ENCODE measurements around the gene TNFRSF13B. TPM values are rescaled to one million over a fixed set of nuclear protein-coding genes. Genes with fewer than 3 reads are reported as not detected.
A peak's percentile ranks its signal among the peaks of the same experiment; 100 is the strongest.
"Not testable (repeated sequence)": the region's sequence is repeated elsewhere in the genome, so short reads cannot be mapped to it uniquely, and the experiment has no call there.

TNFRSF13B gene
- total and polyA plus RNA-seq, 4 donors = not detected

DNA sequence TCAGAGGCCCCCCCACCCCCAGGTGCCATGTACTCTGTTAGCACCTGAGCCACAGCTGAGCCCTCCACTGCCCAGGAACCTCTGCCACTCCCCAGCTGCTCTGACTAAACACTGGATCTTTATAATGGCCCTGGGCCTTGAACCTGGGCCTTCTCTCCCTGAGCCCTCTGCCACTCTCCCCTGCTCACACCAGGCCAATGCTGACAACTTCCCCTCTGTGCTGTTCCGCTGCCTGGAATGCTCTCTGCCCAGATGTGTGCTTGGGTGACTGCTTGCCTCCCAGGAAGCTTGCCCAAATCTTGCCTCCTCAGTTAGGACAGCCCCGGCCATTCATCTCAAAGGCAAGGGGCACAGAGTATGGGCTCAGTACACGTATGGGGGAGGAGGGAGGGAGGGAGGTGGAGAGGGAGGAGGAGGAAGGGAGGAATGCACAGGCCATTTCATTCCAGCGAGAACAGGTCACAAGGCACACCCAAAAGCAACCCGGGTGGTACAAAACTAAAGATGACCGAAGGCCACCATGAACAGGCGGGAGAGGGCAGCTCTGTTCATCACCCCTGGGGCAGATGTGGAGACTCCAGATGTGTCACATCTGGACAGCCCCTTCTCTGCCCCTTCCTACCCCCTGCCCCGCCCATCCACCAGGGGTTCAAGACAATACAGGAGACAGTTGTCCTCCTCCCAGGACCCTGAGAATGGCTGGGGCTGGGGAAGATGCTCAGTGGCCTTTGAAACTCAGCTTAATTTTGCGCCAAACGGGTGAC lies 15.3 kb upstream of the TNFRSF13B start:
- no peak overlapping the region for H3K27ac ChIP-seq (ENCODE audit: low read depth, low read length)
- no peaks in the 10 kb centered on the region for H3K9me3 ChIP-seq (ENCODE audit: control insufficient read depth, insufficient read depth, low read length)
- WGBS (ENCODE audit: insufficient coverage) = 81% methylated on average over 9 of the region's 10 CpGs

DNA sequence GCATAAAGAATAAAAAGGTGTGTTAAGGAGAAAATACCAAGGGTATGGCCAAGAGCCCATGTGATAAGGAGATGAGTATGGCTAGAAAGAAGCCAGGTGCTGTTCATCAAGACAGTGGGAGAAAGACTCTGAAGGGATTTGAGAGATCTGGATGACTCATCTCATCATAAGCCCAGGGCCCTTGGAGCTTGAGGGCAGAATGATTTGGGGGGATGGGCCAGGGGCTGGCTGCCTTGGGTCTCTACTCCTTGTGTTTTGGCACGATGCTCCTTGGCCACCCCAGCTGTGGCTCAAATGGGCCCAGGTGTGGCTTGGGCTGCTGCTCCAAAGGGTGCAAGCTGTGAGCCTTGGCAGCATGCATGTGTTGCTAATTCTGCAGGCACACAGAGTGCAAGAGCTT lies 14.5 kb upstream of the TNFRSF13B start:
- Histone ChIP-seq H3K9me3 (ENCODE audit: control insufficient read depth, insufficient read depth, low read length) (no peaks in the 10 kb centered on the region), H3K4me1 (ENCODE audit: control insufficient read depth, insufficient read depth, low read length) (peaks cover 4% of the 10 kb centered on the region), H3K4me3 (ENCODE audit: low read depth, low read length) (no peak overlapping the region), H3K27me3 (ENCODE audit: control insufficient read depth, insufficient read depth, low read length) (no peaks in the 10 kb centered on the region), H3K36me3 (ENCODE audit: control insufficient read depth, insufficient read depth, low read length) (no peaks in the 10 kb centered on the region), H3K27ac (ENCODE audit: low read depth, low read length) (no peak overlapping the region)
- DNase-seq (ENCODE audit: low read depth in 4 of 6, low spot score in 6 of 6) = no peak
- 79% methylated on average over 1 of the region's 1 CpG for WGBS (ENCODE audit: insufficient coverage)

More for the DNA sequence above, 15.3 kb upstream of the TNFRSF13B start:
- Histone ChIP-seq H3K4me3 (ENCODE audit: low read depth, low read length) (no peak overlapping the region), H3K27me3 (ENCODE audit: control insufficient read depth, insufficient read depth, low read length) (no peaks in the 10 kb centered on the region), H3K4me1 (ENCODE audit: control insufficient read depth, insufficient read depth, low read length) (peaks cover 7% of the 10 kb centered on the region), H3K36me3 (ENCODE audit: control insufficient read depth, insufficient read depth, low read length) (no peaks in the 10 kb centered on the region)
- no peak for DNase-seq (ENCODE audit: low read depth in 4 of 6, low spot score in 6 of 6)

DNA sequence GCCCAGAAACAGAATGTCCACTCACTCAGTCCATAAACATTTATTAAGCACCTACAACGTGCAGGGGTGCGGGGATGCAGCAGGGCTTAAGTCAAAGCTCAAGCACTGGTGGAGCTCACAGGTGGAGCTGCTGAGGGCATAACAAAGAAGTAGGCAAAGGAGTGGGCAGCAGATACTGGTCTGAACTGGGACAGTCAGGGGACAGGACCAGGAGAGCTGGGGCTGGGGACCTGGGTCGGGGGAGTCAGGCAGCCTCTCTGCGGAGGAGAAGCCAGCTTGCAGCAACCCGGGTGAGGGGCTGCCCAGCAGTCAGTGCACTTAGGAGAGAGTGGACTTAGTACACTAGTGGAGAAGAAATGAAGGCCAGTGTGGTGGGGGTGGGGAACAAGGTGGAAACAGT lies 10.0 kb upstream of the TNFRSF13B start:
- 82% methylated on average over 4 of the region's 5 CpGs for WGBS (ENCODE audit: insufficient coverage)
- Histone ChIP-seq H3K4me1 (ENCODE audit: control insufficient read depth, insufficient read depth, low read length) (no peaks in the 10 kb centered on the region), H3K27me3 (ENCODE audit: control insufficient read depth, insufficient read depth, low read length) (no peaks in the 10 kb centered on the region), H3K27ac (ENCODE audit: low read depth, low read length) (no peak overlapping the region), H3K4me3 (ENCODE audit: low read depth, low read length) (no peak overlapping the region), H3K9me3 (ENCODE audit: control insufficient read depth, insufficient read depth, low read length) (no peaks in the 10 kb centered on the region), H3K36me3 (ENCODE audit: control insufficient read depth, insufficient read depth, low read length) (no peaks in the 10 kb centered on the region)
- no peak for DNase-seq (ENCODE audit: low read depth in 4 of 6, low spot score in 6 of 6)

DNA sequence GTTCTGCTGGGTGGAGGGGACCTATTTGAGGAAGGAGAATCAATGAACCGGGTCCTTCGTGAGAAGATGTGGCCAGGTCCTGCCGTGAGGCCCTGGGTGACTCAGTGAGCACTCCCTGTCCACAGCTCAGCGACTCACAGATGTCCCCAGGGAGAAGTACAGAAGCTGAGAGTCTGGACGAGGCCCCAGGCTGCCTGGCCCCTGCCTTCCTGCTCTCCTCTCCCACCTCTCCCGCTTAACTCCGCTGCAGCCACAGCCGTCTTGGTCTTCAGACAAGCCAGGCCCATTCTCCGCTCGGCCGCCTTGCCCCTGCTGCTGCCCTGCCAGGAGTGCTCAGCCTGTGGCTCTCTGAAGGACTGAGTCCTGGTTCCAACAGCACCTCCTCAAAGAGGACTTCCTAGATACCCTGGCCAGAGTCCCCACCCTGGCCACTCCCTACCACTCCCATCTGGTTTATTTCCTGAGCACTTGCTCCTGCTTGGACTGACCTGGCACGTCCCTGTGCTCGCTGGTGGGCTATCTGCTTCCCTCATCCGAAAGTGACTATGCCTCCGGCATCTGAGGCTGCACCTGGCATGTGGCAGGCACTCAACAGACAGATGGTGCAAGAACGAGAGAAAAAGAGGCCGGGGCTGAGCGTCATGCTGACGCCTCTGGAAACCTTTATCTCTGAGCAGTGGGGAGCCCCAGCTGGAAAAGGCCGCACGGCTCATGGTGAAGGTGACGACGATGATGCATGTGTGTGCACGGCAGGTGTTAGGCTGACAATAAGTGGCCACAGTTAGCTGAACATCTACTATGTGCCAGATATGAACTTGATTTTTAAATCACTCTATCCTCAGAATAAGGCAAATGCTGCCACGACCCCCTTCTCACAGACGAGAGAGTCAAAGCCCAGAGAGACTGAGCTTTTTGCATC lies 9.2 kb upstream of the TNFRSF13B start:
- DNase-seq (ENCODE audit: low read depth in 4 of 6, low spot score in 6 of 6) = peak in 2 of 6 donors; percentile 40 to 46
- Histone ChIP-seq H3K4me1 (ENCODE audit: control insufficient read depth, insufficient read depth, low read length) (no peaks in the 10 kb centered on the region), H3K27me3 (ENCODE audit: control insufficient read depth, insufficient read depth, low read length) (no peaks in the 10 kb centered on the region), H3K4me3 (ENCODE audit: low read depth, low read length) (no peak overlapping the region), H3K36me3 (ENCODE audit: control insufficient read depth, insufficient read depth, low read length) (no peaks in the 10 kb centered on the region), H3K27ac (ENCODE audit: low read depth, low read length) (no peak overlapping the region), H3K9me3 (ENCODE audit: control insufficient read depth, insufficient read depth, low read length) (no peaks in the 10 kb centered on the region)
- WGBS (ENCODE audit: insufficient coverage) = 64% methylated on average over 23 of the region's 26 CpGs

DNA sequence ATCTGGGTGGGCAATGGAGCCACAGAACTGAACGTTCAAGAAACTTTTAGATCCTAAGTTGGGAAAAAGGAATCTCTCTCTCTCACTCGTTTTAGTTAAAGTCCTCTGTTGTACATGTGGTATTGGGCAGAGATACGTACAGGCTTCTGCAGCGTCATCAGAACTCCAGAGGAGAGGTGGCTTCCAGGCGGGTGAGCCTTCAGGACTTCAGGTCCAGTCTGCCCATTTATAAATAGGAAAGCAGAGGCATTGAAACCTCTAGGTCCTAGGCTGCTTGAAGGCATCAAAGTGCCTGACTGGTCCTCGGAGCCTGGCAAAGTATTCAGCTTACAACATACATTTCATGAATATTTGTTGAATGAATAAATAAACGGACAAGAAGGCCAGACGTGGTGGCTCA lies 8.1 kb upstream of the TNFRSF13B start:
- Histone ChIP-seq H3K27me3 (ENCODE audit: control insufficient read depth, insufficient read depth, low read length) (no peaks in the 10 kb centered on the region), H3K27ac (ENCODE audit: low read depth, low read length) (no peak overlapping the region), H3K9me3 (ENCODE audit: control insufficient read depth, insufficient read depth, low read length) (no peaks in the 10 kb centered on the region), H3K4me3 (ENCODE audit: low read depth, low read length) (no peak overlapping the region), H3K4me1 (ENCODE audit: control insufficient read depth, insufficient read depth, low read length) (no peaks in the 10 kb centered on the region), H3K36me3 (ENCODE audit: control insufficient read depth, insufficient read depth, low read length) (no peaks in the 10 kb centered on the region)
- DNase-seq (ENCODE audit: low read depth in 4 of 6, low spot score in 6 of 6) = no peak
- WGBS (ENCODE audit: insufficient coverage) = 93% methylated on average over 5 of the region's 8 CpGs

DNA sequence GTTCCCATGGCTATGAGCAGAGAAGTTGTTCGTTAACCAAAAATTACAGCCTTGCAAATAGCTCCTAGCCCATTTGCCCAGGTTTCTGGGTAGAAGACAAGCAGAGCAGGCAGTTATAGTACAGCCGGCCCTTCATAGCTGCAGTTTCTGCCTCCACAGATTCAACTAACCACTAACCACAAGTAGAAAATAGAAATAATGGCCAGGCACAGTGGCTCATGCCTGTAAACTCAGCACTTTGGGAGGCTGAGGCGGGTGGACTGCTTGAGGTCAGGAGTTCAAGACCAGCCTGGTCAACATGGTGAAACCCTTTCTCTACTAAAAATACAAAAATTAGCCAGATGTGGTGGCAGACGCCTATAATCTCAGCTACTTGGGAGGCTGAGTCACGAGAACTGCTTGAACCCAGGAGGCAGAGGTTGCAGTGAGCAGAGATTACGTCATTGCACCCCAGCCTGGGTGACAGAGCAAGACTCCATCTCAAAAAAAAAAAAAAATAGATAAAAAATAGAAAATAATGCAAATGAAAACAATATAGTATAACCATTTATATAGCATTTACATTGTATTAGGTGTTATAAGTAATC lies 7.4 kb upstream of the TNFRSF13B start:
- not testable (repeated sequence) for H3K36me3 ChIP-seq (ENCODE audit: control insufficient read depth, insufficient read depth, low read length); H3K4me3 ChIP-seq (ENCODE audit: low read depth, low read length); H3K4me1 ChIP-seq (ENCODE audit: control insufficient read depth, insufficient read depth, low read length); DNase-seq (ENCODE audit: low read depth in 4 of 6, low spot score in 6 of 6); H3K9me3 ChIP-seq (ENCODE audit: control insufficient read depth, insufficient read depth, low read length); H3K27ac ChIP-seq (ENCODE audit: low read depth, low read length); H3K27me3 ChIP-seq (ENCODE audit: control insufficient read depth, insufficient read depth, low read length)
- WGBS (ENCODE audit: insufficient coverage) = 100% methylated on average over 1 of the region's 6 CpGs

DNA sequence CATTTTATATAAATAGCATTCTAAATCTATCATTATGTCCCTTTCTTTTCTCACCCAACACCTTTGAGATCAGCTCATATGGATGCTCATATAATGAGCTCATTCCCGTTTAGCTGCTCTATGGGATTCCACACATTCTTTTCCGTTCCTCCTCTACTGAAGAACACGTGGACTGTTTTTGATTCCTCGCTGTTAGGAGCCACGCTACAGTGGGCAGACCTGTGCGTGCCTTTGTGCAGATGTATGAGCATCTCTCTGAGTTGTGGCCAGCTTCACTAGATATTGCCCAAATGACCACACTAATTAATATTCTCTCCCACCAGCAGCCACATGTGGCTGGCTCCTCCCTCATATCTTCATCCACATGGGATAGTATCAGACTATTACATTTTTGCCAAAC lies 6.0 kb upstream of the TNFRSF13B start:
- H3K4me1 ChIP-seq (ENCODE audit: control insufficient read depth, insufficient read depth, low read length) = peaks cover 2% of the 10 kb centered on the region
- DNase-seq (ENCODE audit: low read depth in 4 of 6, low spot score in 6 of 6) = no peak
- no peak overlapping the region for H3K4me3 ChIP-seq (ENCODE audit: low read depth, low read length)
- no peak overlapping the region for H3K27ac ChIP-seq (ENCODE audit: low read depth, low read length)
- 75% methylated on average over 2 of the region's 6 CpGs for whole genome bisulfite sequencing (ENCODE audit: insufficient coverage)
- no peaks in the 10 kb centered on the region for H3K9me3 ChIP-seq (ENCODE audit: control insufficient read depth, insufficient read depth, low read length)
- H3K27me3 ChIP-seq (ENCODE audit: control insufficient read depth, insufficient read depth, low read length) = no peaks in the 10 kb centered on the region
- no peaks in the 10 kb centered on the region for H3K36me3 ChIP-seq (ENCODE audit: control insufficient read depth, insufficient read depth, low read length)

DNA sequence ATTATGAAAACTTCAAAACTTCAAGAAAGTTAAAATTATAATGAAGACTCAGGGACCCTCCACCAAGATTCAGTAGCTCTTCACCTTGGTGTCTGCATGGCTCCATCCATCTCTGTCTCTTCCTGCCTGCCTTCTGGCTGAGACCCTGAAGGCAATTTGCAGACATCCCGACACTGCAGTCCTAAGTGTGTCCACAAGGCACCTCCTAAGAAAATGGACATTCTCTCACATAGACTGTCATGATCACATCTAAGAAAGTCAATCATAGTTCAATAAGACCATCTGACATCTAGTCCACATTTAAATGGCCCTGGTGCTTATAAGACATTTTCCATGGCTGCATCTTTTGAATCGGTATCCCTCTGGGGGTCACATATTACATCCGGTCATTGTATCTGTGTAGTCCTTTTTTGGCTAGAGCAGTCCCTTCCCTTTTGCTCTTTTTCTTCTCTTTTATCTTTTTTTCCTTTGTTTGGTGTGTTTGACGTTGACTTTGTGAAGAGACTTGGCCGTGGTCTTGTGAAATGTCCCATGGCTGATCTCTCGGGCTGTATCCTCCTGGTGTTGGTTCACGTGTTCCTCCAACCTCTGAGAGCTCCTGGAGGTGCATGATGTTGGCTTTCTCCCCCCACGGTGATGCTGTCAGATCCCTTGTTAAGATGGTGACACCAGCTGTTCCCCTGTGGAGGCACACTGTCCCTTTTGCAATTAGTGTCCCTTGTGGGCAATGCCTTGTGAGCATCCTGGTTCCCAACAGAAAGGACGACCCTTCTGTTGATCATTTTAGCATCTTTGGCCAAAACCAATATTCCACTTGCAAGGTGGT lies 5.0 kb upstream of the TNFRSF13B start:
- no peaks in the 10 kb centered on the region for H3K27me3 ChIP-seq (ENCODE audit: control insufficient read depth, insufficient read depth, low read length)
- no peaks in the 10 kb centered on the region for H3K36me3 ChIP-seq (ENCODE audit: control insufficient read depth, insufficient read depth, low read length)
- no peak overlapping the region for H3K4me3 ChIP-seq (ENCODE audit: low read depth, low read length)
- no peak overlapping the region for H3K27ac ChIP-seq (ENCODE audit: low read depth, low read length)
- peaks cover 2% of the 10 kb centered on the region for H3K4me1 ChIP-seq (ENCODE audit: control insufficient read depth, insufficient read depth, low read length)
- WGBS (ENCODE audit: insufficient coverage) = 87% methylated on average over 6 of the region's 9 CpGs
- no peaks in the 10 kb centered on the region for H3K9me3 ChIP-seq (ENCODE audit: control insufficient read depth, insufficient read depth, low read length)
- no peak for DNase-seq (ENCODE audit: low read depth in 4 of 6, low spot score in 6 of 6)

All from spinal cord (tissue), 10 donors.